ENCODE measurements around the gene CXXC4.

Gene CXXC4

GRCh38 chr4:104494822-104495559, at the start of gene CXXC4:
Gene CXXC4 (minus strand): TSS chr4:104494894. CDS start chr4:104491802, 3,092 bp downstream.
- peak; percentile 73 for DNase-seq

- no peak for DNase-seq
These were observed 38.5 kb upstream of the CXXC4 start for GRCh38 chr4:104533156-104533555.

GRCh38 chr4:104532677-104533076, 38.0 kb upstream of the CXXC4 start:
- no peak for DNase-seq

GRCh38 chr4:104531390-104531789, 36.7 kb upstream of the CXXC4 start:
- no peak for DNase-seq

GRCh38 chr4:104530426-104530825, 35.7 kb upstream of the CXXC4 start:
- no peak for DNase-seq

GRCh38 chr4:104524591-104524990, 29.9 kb upstream of the CXXC4 start:
- DNase-seq = no peak

- no peak for DNase-seq
These were observed 29.3 kb upstream of the CXXC4 start for GRCh38 chr4:104524026-104524425.

- DNase-seq = no peak
These were observed 24.9 kb upstream of the CXXC4 start for GRCh38 chr4:104519588-104519987.

GRCh38 chr4:104516884-104517283, 22.2 kb upstream of the CXXC4 start:
- no peak for DNase-seq

- DNase-seq = no peak
These were observed 13.5 kb upstream of the CXXC4 start for GRCh38 chr4:104508224-104508623.

GRCh38 chr4:104507112-104507511, 12.4 kb upstream of the CXXC4 start:
- no peak for DNase-seq

GRCh38 chr4:104504536-104504935, 9.8 kb upstream of the CXXC4 start:
- no peak for DNase-seq

GRCh38 chr4:104502471-104502870, 7.8 kb upstream of the CXXC4 start:
- no peak for DNase-seq

- DNase-seq = no peak
These were observed 6.6 kb upstream of the CXXC4 start for GRCh38 chr4:104501290-104501689.

GRCh38 chr4:104500442-104500841, 5.7 kb upstream of the CXXC4 start:
- DNase-seq = no peak

- DNase-seq = no peak
These were observed 509 bp downstream of the CXXC4 start for GRCh38 chr4:104494185-104494584.

- DNase-seq = no peak
These were observed 1.4 kb downstream of the CXXC4 start for GRCh38 chr4:104493081-104493831.

- DNase-seq = no peak
These were observed 2.4 kb downstream of the CXXC4 start for GRCh38 chr4:104492183-104492771.

GRCh38 chr4:104491481-104492182, 3.1 kb downstream of the CXXC4 start:
- no peak for DNase-seq

GRCh38 chr4:104490770-104491480, 3.8 kb downstream of the CXXC4 start:
- peak; percentile 12 for DNase-seq

- no peak for DNase-seq
These were observed 4.5 kb downstream of the CXXC4 start for GRCh38 chr4:104490096-104490769.

- no peak for DNase-seq
These were observed 5.0 kb downstream of the CXXC4 start for GRCh38 chr4:104489731-104490095.
